PFSK-1 (cell line): ENCODE results near the gene ACOT7.

Source experiments
- FOXP2 ChIP-seq: optimal IDR thresholded peaks from 2 replicates; pipeline ENCODE3; 2011; ENCODE audit warnings: borderline replicate concordance, control low read depth, inconsistent platforms; ENCODE audit not compliant: insufficient read depth; ENCODE audit errors: extremely low read length, extremely low read depth
- POLR2AphosphoS5 ChIP-seq: IDR thresholded peaks from 2 replicates; pipeline ENCODE4 v1.6.1; 2012; ENCODE audit warnings: low read depth, mild to moderate bottlenecking, control low read depth, low read length, moderate library complexity
- REST ChIP-seq, 2 experiments: IDR thresholded peaks; 2 replicates each; pipeline versions ENCODE4 v1.6.1 to v1.8.0; 2011 to 2012; ENCODE audit warnings: low read depth in 2 of 2, low read length in 2 of 2, control low read depth in 1 of 2, inconsistent platforms in 1 of 2, mild to moderate bottlenecking in 1 of 2, moderate library complexity in 1 of 2; ENCODE audit not compliant: insufficient read depth in 1 of 2
- SIN3A ChIP-seq: IDR thresholded peaks from 2 replicates; pipeline ENCODE4 v1.6.1; 2012; ENCODE audit warnings: mild to moderate bottlenecking, low read length, moderate library complexity, borderline replicate concordance; ENCODE audit not compliant: insufficient read depth
- TAF1 ChIP-seq: IDR thresholded peaks from 2 replicates; pipeline ENCODE4 v1.6.1; 2012; ENCODE audit warnings: low read length, control low read depth, borderline replicate concordance; ENCODE audit not compliant: insufficient read depth

GRCh38 chr1:6347641-6348487, 45.7 kb downstream of the ACOT7 start:
- TF ChIP-seq SIN3A (no peak), POLR2AphosphoS5 (no peak), REST (IDR thresholded peaks at IDR 0.05; ENCODE audit: insufficient read depth in 1 of 2, low read depth in 2 of 2, low read length in 2 of 2) (no peak), TAF1 (no peak), FOXP2 (no peak)
